H1 (cell line): ENCODE measurements around the gene AURKB. TPM values are rescaled to one million over a fixed set of nuclear protein-coding genes. Genes with fewer than 3 reads are reported as not detected.

Experiments used
- ASH2L ChIP-seq: fragments of 200-600, 300-600 bp; sonication (generic); IDR thresholded peaks from one replicate; pipeline ENCODE4 v1.7.1; 2017; ENCODE audit warnings: low read length
- CBX5 ChIP-seq: fragments of 300-800, 300-1000 bp; sonication (generic); IDR thresholded peaks from 2 replicates; pipeline ENCODE4 v1.7.1; 2016; ENCODE audit warnings: antibody characterized with exemption, low read length, low read depth
- CHD1 ChIP-seq: IDR thresholded peaks from 2 replicates; pipeline ENCODE4 v1.6.1; 2012; ENCODE audit warnings: low read depth, low read length, improper control_type of control experiment
- CHD2 ChIP-seq: IDR thresholded peaks from 2 replicates; pipeline ENCODE4 v1.6.1; 2012; ENCODE audit warnings: low read length, improper control_type of control experiment
- CTBP2 ChIP-seq: IDR thresholded peaks from 2 replicates; pipeline ENCODE4 v1.7.0; 2011; ENCODE audit warnings: borderline replicate concordance, mild to moderate bottlenecking, moderate library complexity, mixed read lengths, low read length; ENCODE audit not compliant: insufficient read depth, insufficient read length
- CTCF ChIP-seq, 3 experiments: IDR thresholded peaks; 1 replicate in 2 of 3; 2 replicates in 1 of 3; pipeline versions ENCODE4 v1.5.1 to v1.6.1; 2011; ENCODE audit warnings: low read length in 3 of 3, mild to moderate bottlenecking in 3 of 3, inconsistent platforms in 2 of 3, low read depth in 1 of 3, moderate library complexity in 1 of 3; ENCODE audit not compliant: insufficient read depth in 1 of 3; ENCODE audit errors: control extremely low read depth in 1 of 3
- EGR1 ChIP-seq: IDR thresholded peaks from 2 replicates; pipeline ENCODE4 v1.6.1; 2011; ENCODE audit warnings: low read depth, low read length, borderline replicate concordance
- GTF2F1 ChIP-seq: IDR thresholded peaks from 2 replicates; pipeline ENCODE4 v1.6.1; 2012; ENCODE audit warnings: low read depth, low read length, improper control_type of control experiment, borderline replicate concordance
- HDAC2 ChIP-seq, 2 experiments: fragments of 300-600 bp in 1 of 2; sonication (generic) in 1 of 2; IDR thresholded peaks; 2 replicates each; pipeline ENCODE4 v1.6.1; 2011 to 2012; ENCODE audit warnings: low read depth in 2 of 2, low read length in 2 of 2, mild to moderate bottlenecking in 2 of 2, moderate library complexity in 2 of 2, borderline replicate concordance in 1 of 2, inconsistent platforms in 1 of 2
- JUN ChIP-seq: IDR thresholded peaks from 2 replicates; pipeline ENCODE4 v1.6.1; 2011; ENCODE audit warnings: low read depth, mild to moderate bottlenecking, improper control_type of control experiment, low read length
- JUND ChIP-seq: IDR thresholded peaks from 2 replicates; pipeline ENCODE4 v1.6.1; 2011; ENCODE audit warnings: mild to moderate bottlenecking, improper control_type of control experiment, low read length
- NANOG ChIP-seq: IDR thresholded peaks from 2 replicates; pipeline ENCODE4 v1.6.1; 2011; ENCODE audit warnings: low read length, low read depth, mild to moderate bottlenecking, inconsistent platforms; ENCODE audit not compliant: insufficient read depth, poor library complexity, severe bottlenecking
- PHF8 ChIP-seq: fragments of 200-600 bp; sonication (generic); conservative IDR thresholded peaks from 2 replicates; pipeline ENCODE4 v1.7.1; 2012; ENCODE audit warnings: low read depth, mild to moderate bottlenecking, inconsistent platforms, low read length, moderate library complexity
- POLR2A ChIP-seq, 2 experiments: IDR thresholded peaks; 1 replicate in 1 of 2; 2 replicates in 1 of 2; pipeline ENCODE4 v1.6.1; 2011; ENCODE audit warnings: low read depth in 2 of 2, low read length in 2 of 2, mild to moderate bottlenecking in 2 of 2; ENCODE audit errors: control extremely low read depth in 1 of 2
- RXRA ChIP-seq: IDR thresholded peaks from 2 replicates; pipeline ENCODE4 v1.6.1; 2011; ENCODE audit warnings: low read depth, mild to moderate bottlenecking, low read length, moderate library complexity; ENCODE audit not compliant: insufficient read depth
- SIX5 ChIP-seq: IDR thresholded peaks from 2 replicates; pipeline ENCODE4 v1.6.1; 2011; ENCODE audit warnings: mild to moderate bottlenecking, low read depth, low read length
- SP1 ChIP-seq: IDR thresholded peaks from 2 replicates; pipeline ENCODE4 v1.6.1; 2011; ENCODE audit warnings: low read depth, low read length
- SP2 ChIP-seq: IDR thresholded peaks from 2 replicates; pipeline ENCODE4 v1.6.1; 2012; ENCODE audit warnings: mild to moderate bottlenecking, low read length, inconsistent platforms
- SP4 ChIP-seq: IDR thresholded peaks from 2 replicates; pipeline ENCODE4 v1.6.1; 2012; ENCODE audit warnings: low read length, inconsistent platforms
- TBP ChIP-seq: IDR thresholded peaks from 2 replicates; pipeline ENCODE4 v1.6.1; 2011; ENCODE audit warnings: low read depth, low read length, improper control_type of control experiment
- TEAD4 ChIP-seq: IDR thresholded peaks from 2 replicates; pipeline ENCODE4 v1.6.1; 2012; ENCODE audit warnings: low read depth, low read length, inconsistent platforms, mixed read lengths
- polyA plus RNA-seq, 7 experiments: library from polyadenylated mRNA; depleted of rRNA in 3 of 7; stranded (reverse) in 5 of 7; unstranded in 2 of 7; fragments of >200 nt in 5 of 7; fragments of 200-250 nt in 2 of 7; gene quantifications; 1 replicate in 5 of 7; 2 replicates in 1 of 7; 4 replicates in 1 of 7; pipeline versions ENCODE4 v1.2.1 to v1.2.3, GENCODE V29; 2011 to 2013; ENCODE audit warnings: missing spikeins in 2 of 7, mixed read lengths in 2 of 7
- total RNA-seq: library from RNA; stranded (reverse); fragmentation: NEBNext Ultra II Directional; extraction: Animal tissue kit (Norgen Biotek cat#: 25700); gene quantifications from 2 replicates; pipeline ENCODE4 v1.2.1, GENCODE V29; 2021
- TF ChIP-seq, protein P1 (sequence below): IDR thresholded peaks from 2 replicates; pipeline ENCODE4 v1.6.1; 2011; ENCODE audit warnings: low read length, improper control_type of control experiment

AURKB gene
- total and polyA plus RNA-seq, 2 of the 8 experiments (the other 6 are each of a cell fraction or from before 2014, with no cell fraction given) = 102 to 160 TPM

- TF ChIP-seq HDAC2 (IDR thresholded peaks at IDR 0.05; ENCODE audit: borderline replicate concordance in 1 of 2, low read depth in 2 of 2, low read length in 2 of 2) (no peak), ASH2L (peak; percentile 67), SP4 (no peak; the same call in 1 of the 2 replicates), EGR1 (no peak), CHD2 (peak; percentile 71), TEAD4 (no peak), JUN (no peak), GTF2F1 (no peak), SP2 (no peak), PHF8 (peak; percentile 54; the same call in 1 of the 2 replicates), CHD1 (no peak), SIX5 (no peak), SP1 (peak; percentile 85), POLR2A (IDR thresholded peaks at IDR 0.05; ENCODE audit: control extremely low read depth in 1 of 2, low read depth in 2 of 2, low read length in 2 of 2) (no peak), CTCF (IDR thresholded peaks at IDR 0.05; ENCODE audit: control extremely low read depth in 1 of 3, insufficient read depth in 1 of 3, low read depth in 1 of 3, low read length in 3 of 3) (no peak), RXRA (no peak), NANOG (no peak), JUND (no peak), CBX5 (no peak), CTBP2 (no peak), TBP (no peak)
- TF ChIP-seq, protein P1, sequence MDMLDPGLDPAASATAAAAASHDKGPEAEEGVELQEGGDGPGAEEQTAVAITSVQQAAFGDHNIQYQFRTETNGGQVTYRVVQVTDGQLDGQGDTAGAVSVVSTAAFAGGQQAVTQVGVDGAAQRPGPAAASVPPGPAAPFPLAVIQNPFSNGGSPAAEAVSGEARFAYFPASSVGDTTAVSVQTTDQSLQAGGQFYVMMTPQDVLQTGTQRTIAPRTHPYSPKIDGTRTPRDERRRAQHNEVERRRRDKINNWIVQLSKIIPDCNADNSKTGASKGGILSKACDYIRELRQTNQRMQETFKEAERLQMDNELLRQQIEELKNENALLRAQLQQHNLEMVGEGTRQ = peak; percentile 68; the same call in 1 of the 2 replicates
Measured at GRCh38 chr17:8189711-8190477, 20.5 kb downstream of the AURKB start, which contains the start of gene BORCS6 (continued).
